C4-2B (cell line): Measurements from ENCODE around the gene FAM168A.

Experiments
- CTCF ChIP-seq: fragments of 450-650 bp; conservative IDR thresholded peaks from 2 replicates; pipeline ENCODE4 v1.5.1; 2017; ENCODE audit warnings: mild to moderate bottlenecking
- ZFX ChIP-seq: fragments of 450-650 bp; IDR thresholded peaks from 2 replicates; pipeline ENCODE4 v1.6.1; 2017

DNA sequence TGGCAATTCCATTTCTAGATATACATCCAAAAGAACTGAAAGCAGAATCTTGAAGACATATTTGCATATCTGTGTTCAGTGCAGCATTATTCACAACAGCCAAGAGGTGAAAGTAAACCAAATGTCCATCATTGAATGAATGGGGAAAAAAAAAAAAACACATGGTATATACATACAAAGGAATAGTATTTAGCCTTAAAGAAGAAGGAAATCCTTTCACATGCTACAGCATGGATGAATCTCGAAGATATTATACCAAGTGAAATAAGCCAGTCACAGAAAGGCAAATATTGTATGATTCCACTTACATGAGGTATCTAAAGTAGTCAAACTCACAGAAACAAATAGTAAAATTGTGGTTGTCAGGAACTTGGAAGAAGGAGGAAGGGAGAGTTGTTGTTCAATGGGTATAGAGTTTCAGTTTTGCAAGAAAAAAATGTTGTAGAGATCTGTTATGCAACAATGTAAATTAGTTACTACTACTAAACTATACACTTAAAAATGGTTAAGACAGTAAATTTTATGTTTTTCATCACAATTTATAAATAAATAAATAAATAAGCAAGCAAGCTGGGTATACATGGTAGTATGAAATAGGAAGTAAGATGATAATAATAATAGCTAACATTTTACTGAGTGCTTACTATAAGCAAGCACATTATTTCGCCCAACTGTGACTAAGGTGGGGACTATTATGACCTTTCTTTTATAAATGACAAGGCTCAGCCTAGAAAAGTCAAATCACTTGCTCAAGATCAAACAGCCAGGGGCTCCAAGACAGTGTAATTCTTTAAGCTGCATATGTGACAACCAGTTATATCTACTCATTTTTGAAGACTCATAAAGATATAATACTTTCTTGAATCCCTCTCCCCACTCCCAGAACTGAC is 50.0 kb downstream of the FAM168A start:
- TF ChIP-seq CTCF (no peak), ZFX (no peak)
